ENCODE measurements around the gene MXD1. TPM values are rescaled to one million over a fixed set of nuclear protein-coding genes. Genes with fewer than 3 reads are reported as not detected.

The MXD1 gene
- total RNA-seq, 6 experiments from 2014 or later = 3.5 to 13.1 (median 4.3) TPM

- Histone ChIP-seq H3K4me3 (no peak overlapping the region), H3K27me3 (no peaks in the 10 kb centered on the region), H3K9me3 (no peaks in the 10 kb centered on the region), H3K36me3 (no peaks in the 10 kb centered on the region), H3K27ac (no peak overlapping the region), H3K4me1 (peaks cover 0 to 10% (median 0%) of the 10 kb centered on the region in 4 donors)
- ATAC-seq = no peak
- intact Hi-C loops (cut with DNase I) = no loop called here
- WGBS (ENCODE audit: insufficient coverage, low coverage, low lambda C conversion rate, missing lambda C conversion rate) = 83% methylated on average over 1 of the region's 1 CpG
- TF ChIP-seq CTCF (IDR thresholded peaks at IDR 0.05) (no peak), POLR2A (IDR thresholded peaks at IDR 0.05) (no peak)
- DNase-seq = no peak
Observed at GRCh38 chr2:69972822-69973221, 57.9 kb downstream of the MXD1 start.

GRCh38 chr2:69973335-69973735, 58.4 kb downstream of the MXD1 start:
- no peaks in the 10 kb centered on the region for H3K36me3 ChIP-seq
- peaks cover 0 to 11% (median 0%) of the 10 kb centered on the region in 4 donors for H3K4me1 ChIP-seq
- no peaks in the 10 kb centered on the region for H3K27me3 ChIP-seq
- H3K4me3 ChIP-seq = no peak overlapping the region
- H3K27ac ChIP-seq = no peak overlapping the region
- WGBS (ENCODE audit: insufficient coverage, low coverage, low lambda C conversion rate, missing lambda C conversion rate) = 73% methylated on average over 4 of the region's 4 CpGs
- no peaks in the 10 kb centered on the region for H3K9me3 ChIP-seq
- no peak for TF ChIP-seq CTCF (IDR thresholded peaks at IDR 0.05)
- TF ChIP-seq POLR2A (IDR thresholded peaks at IDR 0.05) = no peak
- DNase-seq (no peak), ATAC-seq (no peak)
- intact Hi-C loops (cut with DNase I) = no loop called here

GRCh38 chr2:69975136-69975852, 60.4 kb downstream of the MXD1 start:
- TF ChIP-seq CTCF (IDR thresholded peaks at IDR 0.05) = no peak
- no peak overlapping the region for H3K4me3 ChIP-seq
- H3K4me1 ChIP-seq = peaks cover 0 to 30% (median 4%) of the 10 kb centered on the region in 4 donors
- DNase-seq (no peak), ATAC-seq (no peak)
- intact Hi-C loops (cut with DNase I) = no loop called here
- WGBS (ENCODE audit: insufficient coverage, low coverage, low lambda C conversion rate, missing lambda C conversion rate) = 67% methylated on average over 6 of the region's 12 CpGs
- H3K9me3 ChIP-seq = no peaks in the 10 kb centered on the region
- H3K27me3 ChIP-seq = no peaks in the 10 kb centered on the region
- H3K36me3 ChIP-seq = no peaks in the 10 kb centered on the region
- H3K27ac ChIP-seq = peak overlapping the region in 2 of 3 donors; percentile 26 to 55

GRCh38 chr2:69975853-69976462, 61.0 kb downstream of the MXD1 start:
- Histone ChIP-seq H3K4me1 (peaks cover 0 to 37% (median 7%) of the 10 kb centered on the region in 4 donors), H3K36me3 (no peaks in the 10 kb centered on the region), H3K27ac (peak overlapping the region in 2 of 3 donors; percentile 26 to 55), H3K9me3 (no peaks in the 10 kb centered on the region), H3K4me3 (no peak overlapping the region), H3K27me3 (no peaks in the 10 kb centered on the region)
- peak; percentile 36 to 49 (median 47) for ATAC-seq
- WGBS (ENCODE audit: insufficient coverage, low coverage, low lambda C conversion rate, missing lambda C conversion rate) = 76% methylated on average over 7 of the region's 13 CpGs
- peak in 2 of 3 donors; percentile 48 to 78 for DNase-seq
- TF ChIP-seq POLR2A (IDR thresholded peaks at IDR 0.05) (no peak), CTCF (IDR thresholded peaks at IDR 0.05) (no peak)
- intact Hi-C loops (cut with DNase I) = no loop called here
